CD4-positive, alpha-beta T cell (primary cell): Measurements from ENCODE around the gene IL9. TPM values are rescaled to one million over a fixed set of nuclear protein-coding genes. Genes with fewer than 3 reads are reported as not detected.
A peak's percentile ranks its signal among the peaks of the same experiment; 100 is the strongest.

ENCODE experiments used
- ATAC-seq: fragments of 200-7000 bp; cut with Tn5 transposase; one replicate; pipeline ENCODE4 v1.10.0; 2022; ENCODE audit warnings: mild to moderate bottlenecking; ENCODE audit not compliant: poor library complexity
- CTCF ChIA-PET: fragments of 350-600 bp; sonication (Branson Sonifier 250); formaldehyde crosslinking; loops from one replicate; lab custom pipeline; 2021; ENCODE audit warnings: antibody characterized with exemption, inconsistent platforms; lab: Charles Lee
- POLR2A ChIA-PET: fragments of 350-600 bp; sonication (Branson Sonifier 250); formaldehyde crosslinking; loops from one replicate; lab custom pipeline; 2021; ENCODE audit warnings: antibody characterized with exemption, inconsistent platforms; lab: Charles Lee
- DNase-seq, 14 experiments: peaks; one replicate each; pipeline ENCODE4 v3.0.0-alpha.2; 2013 to 2020; ENCODE audit warnings: mixed read lengths in 2 of 14
- H3K27ac ChIP-seq, 2 donors: one replicate each; pipeline versions ENCODE4 v1.5.1 to v1.7.0; 2013; ENCODE audit warnings: low read length in 2 of 2, low read depth in 1 of 2, mild to moderate bottlenecking in 1 of 2
- H3K27me3 ChIP-seq, 2 experiments: 1 replicate in 1 of 2; 2 replicates in 1 of 2; pipeline versions ENCODE4 v1.6.1 to v1.7.0; 2013; ENCODE audit warnings: low read length in 2 of 2, control low read depth in 1 of 2, mild to moderate bottlenecking in 1 of 2, moderate library complexity in 1 of 2; ENCODE audit not compliant: insufficient read depth in 2 of 2, control insufficient read depth in 1 of 2
- H3K36me3 ChIP-seq: one replicate; pipeline ENCODE4 v1.6.1; 2013; ENCODE audit warnings: low read length, control low read depth; ENCODE audit not compliant: insufficient read depth
- H3K4me1 ChIP-seq: one replicate; pipeline ENCODE4 v1.6.1; 2013; ENCODE audit warnings: low read length, control low read depth; ENCODE audit not compliant: insufficient read depth
- H3K4me3 ChIP-seq: one replicate; pipeline ENCODE4 v1.5.1; 2013; ENCODE audit warnings: mild to moderate bottlenecking, low read length, moderate library complexity
- H3K9me3 ChIP-seq, 2 experiments: 1 replicate in 1 of 2; 2 replicates in 1 of 2; pipeline versions ENCODE4 v1.6.1 to v1.7.0; 2013; ENCODE audit warnings: low read length in 2 of 2, mild to moderate bottlenecking in 2 of 2, control low read depth in 1 of 2, moderate library complexity in 1 of 2; ENCODE audit not compliant: control insufficient read depth in 1 of 2, insufficient read depth in 1 of 2
- H3K27ac Mint-ChIP-seq: one replicate; pipeline ENCODE4 v1.8.0; 2020; ENCODE audit warnings: mixed read lengths
- H3K27me3 Mint-ChIP-seq: one replicate; pipeline ENCODE4 v1.8.0; 2021; ENCODE audit warnings: mixed read lengths
- H3K36me3 Mint-ChIP-seq: one replicate; pipeline ENCODE4 v1.8.0; 2021; ENCODE audit warnings: low read depth, mixed read lengths
- H3K4me1 Mint-ChIP-seq: one replicate; pipeline ENCODE4 v1.8.0; 2021; ENCODE audit warnings: low read depth, mixed read lengths
- H3K4me3 Mint-ChIP-seq: one replicate; pipeline ENCODE4 v1.8.0; 2020; ENCODE audit warnings: mild to moderate bottlenecking, mixed read lengths
- H3K9me3 Mint-ChIP-seq: one replicate; pipeline ENCODE4 v1.8.0; 2020; ENCODE audit warnings: mixed read lengths
- intact Hi-C, 2 experiments: fragments of 100-400 bp; cut with DNase I in 1 of 2; cut with micrococcal nuclease in 1 of 2; formaldehyde crosslinking; loops; one replicate each; pipeline versions ENCODE4 v1.15.1 to v1.9.0; 2023 to 2025; cut with DNase I, micrococcal nuclease
- polyA plus RNA-seq, 2 donors: library from polyadenylated mRNA; unstranded; fragments of 120-200 nt; gene quantifications; one replicate each; pipeline ENCODE4 v1.2.1, GENCODE V29; 2013
- total RNA-seq, 174 experiments: library from RNA in 2 of 174; stranded (reverse) in 2 of 174; gene quantifications; one replicate each; pipeline ENCODE4 v1.2.3 and lab custom pipeline; 2021 to 2026
- TF ChIP-seq, protein P1 (sequence below): fragments of 200-600 bp; IDR thresholded peaks from one replicate; pipeline ENCODE4 v1.8.0; 2022; ENCODE audit warnings: antibody characterized with exemption, mild to moderate bottlenecking

The IL9 gene
- total RNA-seq (not detected), total RNA-seq (lab: John Stamatoyannopoulos, UW) (0 to 349 (median 0.06) reads per million in 172 experiments)
- not detected for polyA plus RNA-seq (2013, experiment 1 of 2)
- not detected for polyA plus RNA-seq (2013, experiment 2 of 2)

DNA sequence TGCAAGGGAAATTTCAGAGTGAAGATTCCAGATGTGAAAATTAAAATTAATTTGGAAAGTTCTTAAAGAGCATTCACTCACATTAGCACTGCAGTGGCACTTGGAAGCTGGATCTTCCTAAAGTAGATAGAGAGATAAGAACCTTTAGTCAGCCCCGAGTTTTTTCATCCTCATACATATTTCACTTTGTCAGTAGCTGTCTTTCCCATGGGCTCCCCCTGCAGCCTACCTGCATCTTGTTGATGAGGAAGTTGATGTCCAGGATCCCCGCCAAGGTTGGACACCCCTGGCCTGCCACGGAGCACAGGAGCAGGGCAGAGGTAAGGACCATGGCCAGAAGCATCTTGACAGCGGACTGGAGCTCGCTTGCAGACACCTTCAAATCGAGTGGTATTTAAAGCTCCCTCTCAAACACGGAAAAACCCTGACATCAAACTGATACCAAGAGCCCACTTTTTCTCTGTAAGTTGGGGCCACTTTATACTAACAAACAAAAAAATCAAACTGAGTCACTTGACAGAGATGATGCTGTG is at the start of gene IL9:
Gene IL9, minus strand, starts transcription at position 368 of the 533 bp plus-strand sequence. Its CDS starts 25 bp downstream, at position 343.
- no peak for ATAC-seq
- CTCF ChIA-PET, result no interaction called here
- Histone ChIP-seq H3K27me3 (peaks cover 4 to 6% of the 10 kb centered on the region in 2 experiments), H3K9me3 (no peaks in the 10 kb centered on the region), H3K27ac (no peak within 1 kb of the TSS), H3K4me3 (no peak within 1 kb of the TSS), H3K4me1 (no peaks in the 10 kb centered on the region), H3K36me3 (no peaks in the 10 kb centered on the region)
- Mint-ChIP-seq H3K9me3 (no peaks in the 10 kb centered on the region), H3K4me3 (no peak within 1 kb of the TSS), H3K4me1 (no peaks in the 10 kb centered on the region), H3K27me3 (peaks cover 27% of the 10 kb centered on the region), H3K36me3 (no peaks in the 10 kb centered on the region), H3K27ac (no peak within 1 kb of the TSS)
- POLR2A ChIA-PET, result no interaction called here
- no peak for DNase-seq
- TF ChIP-seq, protein P1, sequence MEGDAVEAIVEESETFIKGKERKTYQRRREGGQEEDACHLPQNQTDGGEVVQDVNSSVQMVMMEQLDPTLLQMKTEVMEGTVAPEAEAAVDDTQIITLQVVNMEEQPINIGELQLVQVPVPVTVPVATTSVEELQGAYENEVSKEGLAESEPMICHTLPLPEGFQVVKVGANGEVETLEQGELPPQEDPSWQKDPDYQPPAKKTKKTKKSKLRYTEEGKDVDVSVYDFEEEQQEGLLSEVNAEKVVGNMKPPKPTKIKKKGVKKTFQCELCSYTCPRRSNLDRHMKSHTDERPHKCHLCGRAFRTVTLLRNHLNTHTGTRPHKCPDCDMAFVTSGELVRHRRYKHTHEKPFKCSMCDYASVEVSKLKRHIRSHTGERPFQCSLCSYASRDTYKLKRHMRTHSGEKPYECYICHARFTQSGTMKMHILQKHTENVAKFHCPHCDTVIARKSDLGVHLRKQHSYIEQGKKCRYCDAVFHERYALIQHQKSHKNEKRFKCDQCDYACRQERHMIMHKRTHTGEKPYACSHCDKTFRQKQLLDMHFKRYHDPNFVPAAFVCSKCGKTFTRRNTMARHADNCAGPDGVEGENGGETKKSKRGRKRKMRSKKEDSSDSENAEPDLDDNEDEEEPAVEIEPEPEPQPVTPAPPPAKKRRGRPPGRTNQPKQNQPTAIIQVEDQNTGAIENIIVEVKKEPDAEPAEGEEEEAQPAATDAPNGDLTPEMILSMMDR, result no peak
- intact Hi-C loops, result no loop called here

DNA sequence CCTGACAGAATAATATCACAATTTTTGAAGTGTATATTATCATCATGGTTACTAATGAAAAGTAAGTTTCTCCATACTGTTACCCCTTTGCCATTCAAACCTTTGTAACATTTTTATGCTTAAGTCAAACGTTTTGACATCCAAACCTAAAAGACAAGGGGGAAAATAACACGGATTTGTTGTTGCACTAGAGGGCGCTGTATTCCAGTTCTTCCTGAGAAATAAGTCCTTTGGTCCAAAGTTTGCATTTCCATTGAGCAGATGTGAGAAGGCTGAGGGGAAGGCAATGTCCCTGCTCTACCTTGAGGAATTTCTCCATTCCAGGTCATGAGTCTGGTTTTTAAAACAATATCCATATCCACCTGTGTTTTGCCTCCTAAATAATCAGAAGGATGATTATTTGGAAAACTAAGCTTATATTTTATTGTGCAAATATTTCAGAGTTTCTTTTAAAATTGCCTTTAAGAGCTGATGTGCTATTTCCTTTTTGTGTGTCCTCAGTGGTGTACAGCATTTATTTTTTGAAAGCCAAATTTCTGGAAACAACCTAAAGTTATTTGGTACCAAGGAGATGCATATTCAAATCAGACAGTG is 49.4 kb upstream of the IL9 start:
- no peaks in the 10 kb centered on the region for H3K36me3 Mint-ChIP-seq
- no peaks in the 10 kb centered on the region for H3K4me1 ChIP-seq
- ChIA-PET CTCF (interaction anchor here (0.8 kb wide), 1 partner anchor 137 kb away, joined by 3 read pairs; no protein-coding TSS in a partner anchor), POLR2A (no interaction called here)
- no peaks in the 10 kb centered on the region for H3K9me3 ChIP-seq
- H3K27me3 Mint-ChIP-seq, result peaks cover 23% of the 10 kb centered on the region
- ATAC-seq (no peak), DNase-seq (peak in 4 of 14 experiments; percentile 29 to 67 (median 62))
- H3K4me3 ChIP-seq, result no peak overlapping the region
- H3K4me1 Mint-ChIP-seq, result no peaks in the 10 kb centered on the region
- no peaks in the 10 kb centered on the region for H3K9me3 Mint-ChIP-seq
- no peak overlapping the region for H3K4me3 Mint-ChIP-seq
- H3K36me3 ChIP-seq, result no peaks in the 10 kb centered on the region
- peaks cover 0 to 11% of the 10 kb centered on the region in 2 experiments for H3K27me3 ChIP-seq
- no peak overlapping the region for H3K27ac Mint-ChIP-seq
- H3K27ac ChIP-seq, result no peak overlapping the region
- intact Hi-C loops, result loop anchor here (1.0 to 10.0 kb wide), 4 partner anchors 117 to 268 kb away; no protein-coding TSS in a partner anchor
- TF ChIP-seq, protein P1, result peak; percentile 55

DNA sequence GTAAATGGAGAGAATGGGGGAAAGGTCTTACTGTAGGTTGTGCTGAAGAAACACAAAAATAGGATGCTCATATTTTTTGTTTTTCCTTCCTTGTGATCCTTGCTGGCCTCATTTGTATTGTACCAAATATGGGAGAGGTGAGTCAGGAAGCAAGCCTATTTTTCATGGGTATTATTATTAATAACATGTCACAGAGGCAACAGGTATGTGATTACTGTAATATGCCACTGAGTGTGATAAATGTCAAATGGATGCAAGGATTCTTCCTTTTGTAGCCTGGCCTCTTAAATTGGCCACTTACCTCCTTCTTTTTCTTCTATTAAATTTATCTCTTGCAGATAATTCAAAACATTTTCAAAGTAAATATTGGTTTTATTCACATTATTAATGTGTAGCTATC is 48.9 kb upstream of the IL9 start:
- H3K27ac ChIP-seq, result no peak overlapping the region
- peaks cover 23% of the 10 kb centered on the region for H3K27me3 Mint-ChIP-seq
- no peak for DNase-seq
- no peaks in the 10 kb centered on the region for H3K4me1 ChIP-seq
- no peak for ATAC-seq
- H3K4me3 Mint-ChIP-seq, result no peak overlapping the region
- no peak overlapping the region for H3K27ac Mint-ChIP-seq
- H3K27me3 ChIP-seq, result peaks cover 0 to 11% of the 10 kb centered on the region in 2 experiments
- intact Hi-C loops, result loop anchor here in 1 of 2 experiments (2.0 to 10.0 kb wide), 2 partner anchors 230 to 268 kb away; no protein-coding TSS in a partner anchor
- H3K9me3 ChIP-seq, result no peaks in the 10 kb centered on the region
- ChIA-PET POLR2A (no interaction called here), CTCF (no interaction called here)
- H3K9me3 Mint-ChIP-seq, result no peaks in the 10 kb centered on the region
- TF ChIP-seq, protein P1, result no peak
- no peaks in the 10 kb centered on the region for H3K36me3 ChIP-seq
- H3K4me3 ChIP-seq, result no peak overlapping the region
- H3K4me1 Mint-ChIP-seq, result no peaks in the 10 kb centered on the region
- no peaks in the 10 kb centered on the region for H3K36me3 Mint-ChIP-seq
